Measurements from ENCODE around the gene ACAA2.

ACAA2 gene

GRCh38 chr18:49844903-49845302, 31.6 kb upstream of the ACAA2 start:
- no peaks in the 10 kb centered on the region for H3K79me2 ChIP-seq (ENCODE audit: insufficient read depth, low read depth)
- no peaks in the 10 kb centered on the region for H3K36me3 ChIP-seq (ENCODE audit: insufficient read depth)
- no peak overlapping the region for H3K4me3 ChIP-seq (IDR thresholded peaks at IDR 0.05; ENCODE audit: insufficient read depth, low read depth, low read length)
- no peak overlapping the region for H3K27ac ChIP-seq
- H2AFZ ChIP-seq (ENCODE audit: low read depth): no peak overlapping the region
- H3K9ac ChIP-seq: no peak overlapping the region
- H4K20me1 ChIP-seq (ENCODE audit: insufficient read depth): no peaks in the 10 kb centered on the region
- TF ChIP-seq, protein P1, sequence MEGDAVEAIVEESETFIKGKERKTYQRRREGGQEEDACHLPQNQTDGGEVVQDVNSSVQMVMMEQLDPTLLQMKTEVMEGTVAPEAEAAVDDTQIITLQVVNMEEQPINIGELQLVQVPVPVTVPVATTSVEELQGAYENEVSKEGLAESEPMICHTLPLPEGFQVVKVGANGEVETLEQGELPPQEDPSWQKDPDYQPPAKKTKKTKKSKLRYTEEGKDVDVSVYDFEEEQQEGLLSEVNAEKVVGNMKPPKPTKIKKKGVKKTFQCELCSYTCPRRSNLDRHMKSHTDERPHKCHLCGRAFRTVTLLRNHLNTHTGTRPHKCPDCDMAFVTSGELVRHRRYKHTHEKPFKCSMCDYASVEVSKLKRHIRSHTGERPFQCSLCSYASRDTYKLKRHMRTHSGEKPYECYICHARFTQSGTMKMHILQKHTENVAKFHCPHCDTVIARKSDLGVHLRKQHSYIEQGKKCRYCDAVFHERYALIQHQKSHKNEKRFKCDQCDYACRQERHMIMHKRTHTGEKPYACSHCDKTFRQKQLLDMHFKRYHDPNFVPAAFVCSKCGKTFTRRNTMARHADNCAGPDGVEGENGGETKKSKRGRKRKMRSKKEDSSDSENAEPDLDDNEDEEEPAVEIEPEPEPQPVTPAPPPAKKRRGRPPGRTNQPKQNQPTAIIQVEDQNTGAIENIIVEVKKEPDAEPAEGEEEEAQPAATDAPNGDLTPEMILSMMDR (conservative IDR thresholded peaks at IDR 0.05; ENCODE audit: low read depth, low read length): no peak
- peaks cover 15% of the 10 kb centered on the region for H3K4me1 ChIP-seq (ENCODE audit: low read depth, poor library complexity, severe bottlenecking)
- H3K4me2 ChIP-seq: no peak overlapping the region
- no peaks in the 10 kb centered on the region for H3K27me3 ChIP-seq (ENCODE audit: insufficient read depth, low read depth)

DNA sequence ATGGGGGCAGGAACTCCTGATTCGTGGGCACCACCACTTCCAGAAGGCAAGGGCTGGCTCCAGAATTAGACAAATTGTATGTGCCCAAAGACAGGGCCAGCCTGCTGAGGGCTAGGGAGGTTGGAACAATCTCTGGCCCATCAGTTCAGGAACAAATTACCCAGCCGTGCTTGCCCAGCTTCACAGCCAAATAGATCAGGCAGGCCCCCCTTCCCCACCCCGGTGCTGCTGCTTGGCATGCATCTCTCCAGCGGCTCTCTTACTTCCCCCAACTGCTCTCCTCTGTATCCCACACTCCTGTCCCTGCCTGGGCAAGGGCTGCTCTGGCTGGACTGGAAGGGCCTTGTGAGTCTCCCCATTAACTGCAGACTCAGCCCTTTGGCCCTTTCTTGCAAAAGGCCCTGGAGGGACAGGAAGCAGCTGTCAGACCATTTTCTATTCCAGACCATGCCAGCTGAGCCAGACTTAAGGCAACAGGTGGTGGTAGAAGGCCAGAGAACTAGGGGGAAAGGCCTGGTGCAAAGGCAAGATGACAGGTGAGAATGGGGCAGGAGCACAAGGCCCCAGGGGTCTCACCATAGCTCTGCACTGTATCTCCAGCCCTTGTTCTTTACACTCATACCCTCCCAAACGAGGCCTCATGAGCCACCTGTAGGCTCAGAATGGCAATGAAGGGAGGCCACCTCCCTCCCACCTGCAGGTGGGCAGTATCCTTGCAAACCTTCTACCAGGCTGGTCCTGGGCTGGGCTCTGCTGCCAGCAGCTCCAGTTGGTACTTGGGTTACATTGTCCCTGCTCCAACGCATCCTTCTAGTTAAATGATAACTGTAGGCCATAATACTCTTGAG, 30.7 kb upstream of the ACAA2 start:
- Histone ChIP-seq H3K4me1 (ENCODE audit: low read depth, poor library complexity, severe bottlenecking) (peaks cover 15% of the 10 kb centered on the region), H2AFZ (ENCODE audit: low read depth) (no peak overlapping the region), H3K36me3 (ENCODE audit: insufficient read depth) (no peaks in the 10 kb centered on the region), H3K27ac (no peak overlapping the region), H3K79me2 (ENCODE audit: insufficient read depth, low read depth) (no peaks in the 10 kb centered on the region), H3K9ac (no peak overlapping the region), H3K4me3 (IDR thresholded peaks at IDR 0.05; ENCODE audit: insufficient read depth, low read depth, low read length) (no peak overlapping the region), H3K27me3 (ENCODE audit: insufficient read depth, low read depth) (no peaks in the 10 kb centered on the region), H3K4me2 (peak overlapping the region; percentile 8; the same call in 1 of the 2 replicates), H4K20me1 (ENCODE audit: insufficient read depth) (no peaks in the 10 kb centered on the region)
- TF ChIP-seq, protein P1 (conservative IDR thresholded peaks at IDR 0.05; ENCODE audit: low read depth, low read length): no peak

GRCh38 chr18:49843131-49843530, 29.8 kb upstream of the ACAA2 start:
- no peaks in the 10 kb centered on the region for H4K20me1 ChIP-seq (ENCODE audit: insufficient read depth)

GRCh38 chr18:49842656-49843055, 29.3 kb upstream of the ACAA2 start:
- no peak overlapping the region for H2AFZ ChIP-seq (ENCODE audit: low read depth)
- no peaks in the 10 kb centered on the region for H4K20me1 ChIP-seq (ENCODE audit: insufficient read depth)
- no peaks in the 10 kb centered on the region for H3K79me2 ChIP-seq (ENCODE audit: insufficient read depth, low read depth)
- H3K9ac ChIP-seq: no peak overlapping the region
- H3K4me1 ChIP-seq (ENCODE audit: low read depth, poor library complexity, severe bottlenecking): peaks cover 15% of the 10 kb centered on the region
- H3K4me3 ChIP-seq (IDR thresholded peaks at IDR 0.05; ENCODE audit: insufficient read depth, low read depth, low read length): no peak overlapping the region
- no peaks in the 10 kb centered on the region for H3K27me3 ChIP-seq (ENCODE audit: insufficient read depth, low read depth)
- no peaks in the 10 kb centered on the region for H3K36me3 ChIP-seq (ENCODE audit: insufficient read depth)
- no peak overlapping the region for H3K27ac ChIP-seq
- no peak overlapping the region for H3K4me2 ChIP-seq
- TF ChIP-seq, protein P1 (conservative IDR thresholded peaks at IDR 0.05; ENCODE audit: low read depth, low read length): no peak

More at GRCh38 chr18:49843131-49843530, 29.8 kb upstream of the ACAA2 start:
- Histone ChIP-seq H3K27ac (no peak overlapping the region), H3K4me1 (ENCODE audit: low read depth, poor library complexity, severe bottlenecking) (peaks cover 15% of the 10 kb centered on the region), H3K4me2 (peak overlapping the region; percentile 8; the same call in 1 of the 2 replicates), H3K36me3 (ENCODE audit: insufficient read depth) (no peaks in the 10 kb centered on the region), H3K9ac (no peak overlapping the region), H3K27me3 (ENCODE audit: insufficient read depth, low read depth) (no peaks in the 10 kb centered on the region), H3K4me3 (IDR thresholded peaks at IDR 0.05; ENCODE audit: insufficient read depth, low read depth, low read length) (no peak overlapping the region), H3K79me2 (ENCODE audit: insufficient read depth, low read depth) (no peaks in the 10 kb centered on the region), H2AFZ (ENCODE audit: low read depth) (no peak overlapping the region)
- TF ChIP-seq, protein P1 (conservative IDR thresholded peaks at IDR 0.05; ENCODE audit: low read depth, low read length): no peak

Measured in KMS-11 (cell line).